ENCODE results near the gene NES.

The NES gene

GRCh38 chr1:156703336-156703735 is 26.1 kb upstream of the NES start:
- no peak for DNase-seq

- no peak for DNase-seq
These were observed 23.7 kb upstream of the NES start for GRCh38 chr1:156700736-156701531.

GRCh38 chr1:156698995-156699394 is 21.8 kb upstream of the NES start:
- DNase-seq = no peak

GRCh38 chr1:156697481-156697880 is 20.3 kb upstream of the NES start:
- DNase-seq = no peak

GRCh38 chr1:156696755-156697154 is 19.5 kb upstream of the NES start:
- no peak for DNase-seq

- no peak for DNase-seq
These were observed 17.4 kb upstream of the NES start for GRCh38 chr1:156694690-156694962.

- DNase-seq = no peak
These were observed 16.9 kb upstream of the NES start for GRCh38 chr1:156693848-156694689.

- no peak for DNase-seq
These were observed 16.0 kb upstream of the NES start for GRCh38 chr1:156692925-156693847.

- DNase-seq = no peak
These were observed 15.3 kb upstream of the NES start for GRCh38 chr1:156692441-156692924.

GRCh38 chr1:156691665-156692440 is 14.6 kb upstream of the NES start:
- DNase-seq = no peak

GRCh38 chr1:156691191-156691590 is 14.0 kb upstream of the NES start:
- DNase-seq = no peak

GRCh38 chr1:156690675-156691036 is 13.4 kb upstream of the NES start:
- no peak for DNase-seq

GRCh38 chr1:156689953-156690674 is 12.9 kb upstream of the NES start:
- DNase-seq = no peak

GRCh38 chr1:156689035-156689952 is 12.1 kb upstream of the NES start:
- peak; percentile 77 to 79 for DNase-seq

- peak in 1 of 2 donors; percentile 42 for DNase-seq
These were observed 7.1 kb upstream of the NES start for GRCh38 chr1:156684227-156684782.

GRCh38 chr1:156682166-156682890 is 5.1 kb upstream of the NES start:
- no peak for DNase-seq

GRCh38 chr1:156681196-156681960 is 4.2 kb upstream of the NES start:
- no peak for DNase-seq

GRCh38 chr1:156680056-156680455 is 2.8 kb upstream of the NES start:
- no peak for DNase-seq

All from stimulated activated CD4-positive, alpha-beta T cell treated with anti-CD3 and anti-CD28 coated beads, Interleukin-2, amount 100 ng/mL, for 24 hours (primary cell).